Erythroblast (primary cell): ENCODE data around the gene PUS1.

ENCODE experiments used
- DNase-seq, 2 experiments: peaks; one replicate each; lab custom pipeline; 2025; lab: John Stamatoyannopoulos, UW
- GATA1 ChIP-seq: IDR thresholded peaks from 2 replicates; pipeline ENCODE4 v1.6.1; 2011; ENCODE audit warnings: low read depth, mild to moderate bottlenecking, control low read depth, low read length, moderate library complexity
- POLR2A ChIP-seq: IDR thresholded peaks from 2 replicates; pipeline ENCODE4 v1.6.1; 2011; ENCODE audit warnings: mild to moderate bottlenecking, low read length

PUS1 gene

DNA sequence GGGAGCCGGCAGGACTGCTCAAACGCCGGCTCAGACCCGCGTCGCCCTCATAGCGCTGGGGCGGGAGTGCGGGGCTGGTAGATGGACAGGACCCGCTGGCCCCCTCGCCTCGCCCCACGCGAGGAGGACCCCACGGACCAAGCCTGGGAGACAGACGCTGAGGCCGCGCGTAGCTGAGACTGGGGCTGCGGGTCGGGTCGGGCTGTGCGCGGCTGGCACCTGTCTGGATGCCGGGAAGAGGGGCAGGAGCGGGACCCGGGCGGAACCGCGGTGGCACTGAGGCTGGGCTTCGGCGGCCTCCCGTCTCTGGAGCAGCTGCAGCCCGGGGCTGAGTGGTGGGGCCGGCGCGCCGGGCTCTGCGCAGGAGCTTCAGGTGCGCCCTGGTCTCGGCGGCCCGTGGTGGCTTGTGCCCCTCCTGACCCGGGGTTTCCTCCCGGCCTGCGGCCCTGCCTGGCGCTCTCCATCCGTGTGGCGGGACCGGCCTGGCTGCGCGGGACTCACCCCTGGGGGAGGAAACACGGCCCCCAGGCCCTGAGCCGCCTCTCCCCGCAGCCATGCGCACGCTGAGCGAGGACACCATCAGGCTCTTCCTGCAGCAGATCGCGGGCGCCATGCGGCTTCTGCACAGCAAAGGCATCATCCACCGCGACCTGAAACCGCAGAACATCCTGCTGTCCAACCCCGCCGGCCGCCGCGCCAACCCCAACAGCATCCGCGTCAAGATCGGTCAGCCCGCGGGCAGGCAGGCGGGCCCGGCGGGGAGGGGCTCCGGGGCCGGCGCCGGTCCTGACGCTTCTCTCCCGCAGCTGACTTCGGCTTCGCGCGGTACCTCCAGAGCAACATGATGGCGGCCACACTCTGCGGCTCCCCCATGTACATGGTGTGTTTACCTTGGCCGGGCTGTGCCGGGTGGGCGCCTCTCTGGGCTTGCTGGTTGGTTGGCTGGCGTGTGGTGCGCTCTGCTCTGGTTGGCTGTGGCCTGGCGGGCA is 20.7 kb upstream of the PUS1 start:
- TF ChIP-seq POLR2A (no peak), GATA1 (no peak)
- no peak for DNase-seq

DNA sequence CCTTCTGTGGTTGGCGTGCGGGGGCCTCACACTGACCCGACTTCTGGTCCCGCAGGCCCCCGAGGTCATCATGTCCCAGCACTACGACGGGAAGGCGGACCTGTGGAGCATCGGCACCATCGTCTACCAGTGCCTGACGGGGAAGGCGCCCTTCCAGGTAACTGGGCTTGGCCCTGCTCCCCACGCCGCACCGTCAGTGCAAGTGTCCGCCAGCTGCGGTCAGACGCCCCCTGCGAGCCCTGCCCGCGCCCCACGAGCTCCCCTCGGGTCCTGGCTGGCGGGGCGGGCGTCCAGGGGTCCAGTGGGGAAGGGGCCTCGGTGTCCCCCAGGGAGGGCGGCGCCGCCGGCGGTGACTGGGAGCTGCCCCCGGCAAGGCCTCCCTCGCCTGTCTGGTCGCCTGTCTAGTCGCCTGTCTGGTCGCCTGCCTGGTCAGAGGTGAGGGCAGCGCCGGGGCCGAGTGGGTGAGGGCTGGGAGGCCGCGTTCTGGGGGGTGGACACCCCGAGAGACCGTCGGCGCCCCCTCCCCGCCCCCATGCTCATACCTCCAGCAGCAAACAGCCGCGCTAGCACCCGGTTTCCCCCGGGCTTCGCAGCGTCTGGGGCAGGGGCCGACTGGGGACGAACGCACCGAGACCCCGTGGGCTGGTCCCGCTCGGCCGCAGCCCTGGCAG is 19.9 kb upstream of the PUS1 start:
- no peak for DNase-seq
- TF ChIP-seq GATA1 (no peak), POLR2A (no peak)

DNA sequence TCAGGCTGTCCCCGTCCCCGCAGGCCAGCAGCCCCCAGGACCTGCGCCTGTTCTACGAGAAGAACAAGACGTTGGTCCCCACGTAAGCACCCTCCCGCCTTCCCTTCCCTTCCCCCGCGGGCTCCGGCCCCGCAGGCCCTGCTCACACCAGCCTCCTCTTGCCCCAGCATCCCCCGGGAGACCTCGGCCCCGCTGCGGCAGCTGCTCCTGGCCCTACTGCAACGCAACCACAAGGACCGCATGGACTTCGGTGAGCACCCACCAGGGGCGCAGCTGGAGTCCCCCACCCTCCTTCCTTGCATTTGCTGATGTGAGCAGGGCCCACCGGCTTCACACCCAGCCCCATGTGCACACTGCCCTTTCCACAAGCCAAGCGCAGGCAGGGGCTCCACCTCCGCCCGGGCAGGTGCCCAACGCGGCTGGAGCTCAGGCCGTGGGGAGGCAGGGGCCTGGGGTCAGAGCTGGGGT is 19.3 kb upstream of the PUS1 start:
- no peak for DNase-seq
- no peak for TF ChIP-seq GATA1
- no peak for TF ChIP-seq POLR2A

DNA sequence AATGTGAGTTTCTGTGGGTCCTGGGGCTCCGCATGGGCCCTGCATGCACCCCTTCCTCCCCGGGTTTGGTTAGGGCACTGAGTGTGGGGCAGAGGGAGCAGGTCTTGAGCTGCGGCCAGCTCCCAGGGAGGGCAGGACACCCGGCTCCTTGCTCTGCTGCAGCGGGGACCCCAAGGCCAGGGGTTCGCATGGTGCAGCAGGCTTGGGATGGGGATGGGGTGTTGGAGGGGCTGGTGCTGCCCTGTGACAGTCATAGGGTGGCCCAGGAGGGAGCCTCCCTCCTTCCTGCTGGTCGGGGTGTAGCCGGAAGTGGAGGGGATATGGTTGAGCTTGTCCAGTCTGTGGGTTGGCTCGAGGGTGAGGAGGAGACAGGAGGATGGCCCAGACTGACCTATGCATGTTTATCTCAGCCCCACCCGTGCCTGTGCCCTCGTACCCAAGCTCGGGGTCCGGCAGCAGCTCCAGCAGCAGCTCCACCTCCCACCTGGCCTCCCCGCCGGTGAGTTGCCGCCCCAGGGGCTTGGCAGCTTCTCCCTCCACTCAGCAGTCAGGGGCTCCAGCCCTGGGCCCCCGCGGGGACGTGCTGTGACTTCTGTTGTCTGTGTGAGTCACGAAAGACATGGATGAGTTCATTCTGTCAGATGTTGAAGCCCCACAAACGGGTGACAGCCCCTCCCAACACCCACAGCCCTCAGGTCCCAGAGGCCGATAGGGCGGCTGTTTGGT is 18.6 kb upstream of the PUS1 start:
- no peak for DNase-seq
- no peak for TF ChIP-seq POLR2A
- no peak for TF ChIP-seq GATA1

DNA sequence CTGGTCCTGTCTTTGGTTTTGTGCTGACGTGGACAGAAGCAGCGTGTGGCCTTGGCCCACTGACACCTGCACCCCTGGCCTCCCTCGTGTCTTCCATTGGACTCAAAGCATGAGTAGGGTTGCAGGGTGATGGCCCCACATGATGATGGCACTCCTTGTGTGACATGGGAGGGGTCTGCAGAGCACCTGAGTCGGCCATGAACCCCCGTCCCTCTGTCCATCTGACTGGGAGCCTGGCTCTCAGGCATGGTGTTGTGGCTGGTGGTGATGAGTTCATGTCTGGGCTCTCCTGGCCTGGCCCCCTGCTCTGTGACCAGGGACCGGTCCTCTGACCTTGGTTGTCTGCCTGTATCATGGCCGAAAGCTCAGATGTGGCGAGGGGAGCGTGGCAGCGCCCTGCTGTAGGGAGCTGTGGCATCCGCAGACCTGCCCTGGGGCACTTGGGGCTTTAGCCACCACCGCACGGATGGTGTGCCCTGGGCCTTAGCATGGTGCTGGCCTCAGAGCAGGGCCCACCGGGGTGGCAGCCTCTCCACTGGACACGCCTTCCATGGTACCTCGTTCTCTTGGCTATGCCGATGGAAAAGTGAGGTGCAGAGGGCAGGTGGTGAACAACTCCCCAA is 17.9 kb upstream of the PUS1 start:
- TF ChIP-seq POLR2A (no peak), GATA1 (no peak)
- DNase-seq: no peak

DNA sequence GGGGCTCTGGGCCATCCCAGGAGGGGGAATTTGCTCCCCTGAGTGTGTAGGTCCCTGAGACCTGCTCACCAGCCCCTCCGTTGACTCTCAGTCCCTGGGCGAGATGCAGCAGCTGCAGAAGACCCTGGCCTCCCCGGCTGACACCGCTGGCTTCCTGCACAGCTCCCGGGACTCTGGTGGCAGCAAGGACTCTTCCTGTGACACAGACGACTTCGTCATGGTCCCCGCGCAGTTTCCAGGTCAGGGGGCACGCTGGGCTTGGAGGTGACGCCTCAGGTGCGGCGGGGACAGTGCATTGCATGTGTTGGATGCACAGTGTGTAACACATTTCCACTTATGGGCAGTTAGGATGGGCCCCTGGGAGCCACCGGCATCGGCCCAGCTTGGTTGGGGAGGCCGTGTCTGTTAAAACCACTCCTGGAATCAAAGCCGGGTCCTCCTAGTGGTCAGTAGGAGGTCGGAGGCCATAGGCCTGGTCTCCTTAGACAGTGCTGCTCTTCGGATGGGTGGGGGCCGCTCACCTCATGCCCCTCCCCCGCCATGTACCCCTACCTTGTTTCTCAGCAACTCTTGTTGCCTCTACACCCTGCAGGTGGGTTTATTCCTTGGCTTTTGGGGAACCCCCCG is 17.1 kb upstream of the PUS1 start:
- TF ChIP-seq GATA1: no peak
- TF ChIP-seq POLR2A: no peak

DNA sequence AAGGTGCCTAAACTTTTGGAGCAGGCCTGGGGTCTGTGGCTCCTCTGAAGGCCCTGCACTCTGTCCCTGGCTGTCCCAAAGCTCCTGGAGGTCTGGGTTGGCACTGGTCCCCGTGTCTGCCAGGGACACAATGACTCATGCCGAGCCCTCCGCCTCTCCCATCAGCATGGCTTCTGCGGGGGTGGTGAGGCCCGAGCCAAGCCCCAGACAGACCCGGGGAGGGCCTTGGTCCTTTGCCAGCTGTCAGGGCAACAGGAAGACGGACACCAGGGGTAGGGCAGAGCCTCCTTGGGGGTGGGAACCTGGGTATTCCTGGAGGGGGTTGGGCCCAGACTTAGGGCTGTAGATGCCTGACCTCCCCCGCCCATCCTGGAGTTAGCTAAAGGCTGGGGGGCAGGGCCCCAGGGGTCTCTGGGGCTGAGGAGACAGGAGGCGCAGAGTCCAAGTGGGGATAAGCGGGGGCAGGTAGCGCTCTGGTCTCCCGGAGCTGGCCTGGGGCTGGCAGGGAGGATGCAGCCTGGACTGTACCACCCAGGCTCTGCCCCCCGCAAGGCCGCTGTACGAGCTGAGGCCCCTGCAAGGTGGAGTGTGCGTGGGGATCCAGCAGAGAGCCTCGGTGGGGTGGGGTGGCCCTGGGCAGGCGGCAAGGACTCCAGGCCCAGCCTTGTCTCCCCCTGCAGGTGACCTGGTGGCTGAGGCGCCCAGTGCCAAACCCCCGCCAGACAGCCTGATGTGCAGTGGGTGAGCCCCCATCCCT is 16.4 kb upstream of the PUS1 start:
- TF ChIP-seq POLR2A (no peak), GATA1 (no peak)
- peak; percentile 46 to 65 for DNase-seq

More for the DNA sequence above, 17.1 kb upstream of the PUS1 start:
- no peak for DNase-seq

DNA sequence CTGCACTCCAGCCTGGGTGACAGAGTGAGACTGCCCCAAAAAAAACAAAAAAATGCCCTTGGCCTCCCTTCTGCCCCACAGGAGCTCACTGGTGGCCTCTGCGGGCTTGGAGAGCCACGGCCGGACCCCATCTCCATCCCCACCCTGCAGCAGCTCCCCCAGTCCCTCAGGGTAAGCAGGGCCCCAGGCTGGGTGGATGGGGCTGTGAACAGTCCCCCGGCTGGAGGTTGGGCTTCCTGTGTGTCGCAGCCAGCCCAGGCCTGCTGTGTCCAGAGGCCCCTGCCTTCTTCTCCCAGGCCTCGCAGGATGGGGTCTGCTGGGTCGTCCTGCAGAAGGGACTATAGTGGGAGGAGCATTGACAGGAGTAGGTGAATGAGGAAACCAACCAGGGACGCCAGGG is 15.4 kb upstream of the PUS1 start:
- DNase-seq: no peak
- TF ChIP-seq POLR2A (no peak), GATA1 (no peak)

DNA sequence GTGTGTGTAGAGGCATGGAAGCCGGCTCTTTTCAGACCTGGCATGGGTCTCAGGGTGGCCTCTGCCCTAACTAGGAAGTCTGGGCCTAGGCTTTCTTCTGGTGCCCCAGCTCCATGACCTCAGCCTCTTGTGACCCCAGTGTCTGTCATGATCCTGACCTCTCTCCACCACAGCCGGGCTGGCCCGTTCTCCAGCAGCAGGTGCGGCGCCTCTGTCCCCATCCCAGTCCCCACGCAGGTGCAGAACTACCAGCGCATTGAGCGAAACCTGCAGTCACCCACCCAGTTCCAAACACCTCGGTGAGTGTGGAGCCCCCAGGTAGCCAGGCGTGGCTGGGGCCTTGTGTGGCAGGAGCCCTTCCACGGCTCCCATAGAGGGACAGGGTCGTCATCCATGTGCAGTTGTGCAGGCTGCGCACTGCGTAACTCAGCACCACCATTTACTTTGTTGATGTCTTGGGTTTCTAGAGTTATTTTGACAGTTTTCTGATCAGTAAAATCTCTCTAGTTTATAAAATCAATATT is 14.8 kb upstream of the PUS1 start:
- no peak for DNase-seq
- no peak for TF ChIP-seq GATA1
- TF ChIP-seq POLR2A: no peak

DNA sequence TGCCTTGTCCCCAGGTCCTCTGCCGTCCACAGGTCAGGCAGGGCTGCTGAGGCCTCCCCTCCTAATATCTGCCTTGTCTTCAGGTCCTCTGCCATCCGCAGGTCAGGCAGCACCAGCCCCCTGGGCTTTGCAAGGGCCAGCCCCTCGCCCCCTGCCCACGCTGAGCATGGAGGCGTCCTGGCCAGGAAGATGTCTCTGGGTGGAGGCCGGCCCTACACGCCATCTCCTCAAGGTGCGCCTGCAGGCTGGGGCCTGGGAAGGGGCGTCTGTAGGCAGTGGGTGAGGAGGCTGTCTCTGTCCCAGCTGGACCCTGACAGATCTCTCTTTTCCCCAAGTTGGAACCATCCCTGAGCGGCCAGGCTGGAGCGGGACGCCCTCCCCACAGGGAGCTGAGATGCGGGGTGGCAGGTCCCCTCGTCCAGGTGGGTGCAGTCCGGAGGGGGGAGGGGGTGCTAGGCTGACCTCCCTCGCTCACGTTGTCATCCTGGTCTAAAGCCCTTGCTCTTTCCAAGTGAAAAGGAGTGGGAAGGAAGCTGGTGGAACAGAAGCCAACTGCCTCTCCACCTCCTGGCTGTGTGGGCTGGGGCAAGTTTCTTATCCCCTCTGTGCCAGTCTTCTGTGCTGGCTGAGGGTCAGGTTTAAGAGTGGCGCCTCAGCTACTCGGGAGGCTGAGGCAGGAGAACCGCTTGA is 13.9 kb upstream of the PUS1 start:
- TF ChIP-seq GATA1 (no peak), POLR2A (no peak)
- DNase-seq: no peak

DNA sequence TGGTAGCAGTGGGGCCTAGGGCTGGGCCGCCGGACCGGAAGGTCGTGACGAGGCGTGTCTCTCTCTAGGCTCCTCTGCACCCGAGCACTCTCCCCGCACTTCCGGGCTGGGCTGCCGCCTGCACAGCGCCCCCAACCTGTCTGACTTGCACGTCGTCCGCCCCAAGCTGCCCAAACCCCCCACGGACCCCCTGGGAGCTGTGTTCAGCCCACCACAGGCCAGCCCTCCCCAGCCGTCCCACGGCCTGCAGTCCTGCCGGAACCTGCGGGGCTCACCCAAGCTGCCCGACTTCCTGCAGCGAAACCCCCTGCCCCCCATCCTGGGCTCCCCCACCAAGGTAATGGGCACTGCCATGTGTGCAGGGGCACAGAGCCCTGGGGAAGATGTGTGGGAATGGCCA is 13.3 kb upstream of the PUS1 start:
- TF ChIP-seq POLR2A: no peak
- no peak for TF ChIP-seq GATA1
- DNase-seq: no peak
